Fibroblast of lung (primary cell): Measurements from ENCODE around the gene VPS54. TPM values are rescaled to one million over a fixed set of nuclear protein-coding genes. Genes with fewer than 3 reads are reported as not detected.

Source experiments
- DNase-seq, 2 donors: peaks; one replicate each; pipeline versions ENCODE4 v3.0.0 to v3.0.0-alpha.2; 2010; ENCODE audit warnings: low read depth in 2 of 2
- H2AFZ ChIP-seq: 2 replicates; pipeline ENCODE4 v1.5.1; 2012; ENCODE audit warnings: low read length, control low read depth, inconsistent platforms
- H3K27ac ChIP-seq: 2 replicates; pipeline ENCODE4 v1.5.1; 2011; ENCODE audit warnings: low read length, control low read depth; ENCODE audit not compliant: insufficient read depth
- H3K27me3 ChIP-seq: 2 replicates; pipeline ENCODE4 v1.5.1; 2011; ENCODE audit warnings: mild to moderate bottlenecking, low read length; ENCODE audit not compliant: control insufficient read depth, insufficient read depth
- H3K36me3 ChIP-seq: 2 replicates; pipeline ENCODE4 v1.5.1; 2011; ENCODE audit warnings: low read length; ENCODE audit not compliant: control insufficient read depth, insufficient read depth
- H3K4me1 ChIP-seq: 2 replicates; pipeline ENCODE4 v1.5.1; 2011; ENCODE audit warnings: low read length; ENCODE audit not compliant: control insufficient read depth, insufficient read depth; ENCODE audit errors: extremely low read depth
- H3K4me2 ChIP-seq: 2 replicates; pipeline ENCODE4 v1.5.1; 2011; ENCODE audit warnings: low read length, control low read depth; ENCODE audit not compliant: insufficient read depth; ENCODE audit errors: extremely low read depth
- H3K4me3 ChIP-seq, 4 experiments: fragments of 200-600 bp in 1 of 4; sonication (generic) in 1 of 4; replicated peaks in 1 of 4; 2 replicates each; pipeline ENCODE4 v1.5.1; 2011 to 2016; ENCODE audit warnings: low read length in 4 of 4, low read depth in 3 of 4, mild to moderate bottlenecking in 3 of 4, control low read depth in 2 of 4, inconsistent platforms in 1 of 4, mixed read lengths in 1 of 4; ENCODE audit not compliant: insufficient read depth in 1 of 4; ENCODE audit errors: control extremely low read depth in 1 of 4
- H3K79me2 ChIP-seq: 2 replicates; pipeline ENCODE4 v1.5.1; 2012; ENCODE audit warnings: mild to moderate bottlenecking, low read length, inconsistent platforms; ENCODE audit not compliant: control insufficient read depth, insufficient read depth
- H3K9ac ChIP-seq: 2 replicates; pipeline ENCODE4 v1.5.1; 2011; ENCODE audit warnings: mild to moderate bottlenecking, low read length, control low read depth; ENCODE audit not compliant: insufficient read depth
- H3K9me3 ChIP-seq: 2 replicates; pipeline ENCODE4 v1.5.1; 2012; ENCODE audit warnings: low read depth, low read length; ENCODE audit not compliant: control insufficient read depth, insufficient read depth
- H4K20me1 ChIP-seq: 2 replicates; pipeline ENCODE4 v1.5.1; 2011; ENCODE audit warnings: low read length; ENCODE audit not compliant: control insufficient read depth, insufficient read depth; ENCODE audit errors: extremely low read depth
- EZH2 ChIP-seq: IDR thresholded peaks from 2 replicates; pipeline ENCODE4 v1.5.1; 2012; ENCODE audit warnings: low read length, control low read depth, mild to moderate bottlenecking; ENCODE audit errors: missing control alignments
- polyA plus RNA-seq, 2 donors: library from polyadenylated mRNA; depleted of rRNA in 1 of 2; stranded (reverse) in 1 of 2; unstranded in 1 of 2; fragments of >200 nt; gene quantifications; 2 replicates each; pipeline ENCODE4 v1.2.1, GENCODE V29; 2011 to 2012; ENCODE audit warnings: missing spikeins in 1 of 2
- total RNA-seq: library from RNA; depleted of rRNA; stranded (reverse); fragments of >200 nt; gene quantifications from 2 replicates; pipeline ENCODE4 v1.2.1, GENCODE V29; 2014
- TF ChIP-seq, protein P1 (sequence below), 2 donors: IDR thresholded peaks in 1 of 2; conservative IDR thresholded peaks in 1 of 2; 1 replicate in 1 of 2; 2 replicates in 1 of 2; pipeline ENCODE4 v1.5.1; 2011 to 2012; ENCODE audit warnings: low read length in 2 of 2, control low read depth in 1 of 2, inconsistent platforms in 1 of 2, low read depth in 1 of 2, mild to moderate bottlenecking in 1 of 2

VPS54 gene
- total and polyA plus RNA-seq, 2 donors (not counting 1 experiment from before 2014, with no cell fraction given) = 18.4 to 29.7 TPM

GRCh38 chr2:63843791-63844190, 175.4 kb downstream of the VPS54 start:
- H3K4me3 ChIP-seq = peak overlapping the region; percentile 32 to 95 (median 80)
- H3K27me3 ChIP-seq = no peaks in the 10 kb centered on the region
- DNase-seq = no peak
- no peak overlapping the region for H2AFZ ChIP-seq
- peaks cover 2% of the 10 kb centered on the region for H3K4me1 ChIP-seq
- H3K79me2 ChIP-seq = peaks cover 65% of the 10 kb centered on the region
- H3K36me3 ChIP-seq = no peaks in the 10 kb centered on the region
- H3K4me2 ChIP-seq = peak overlapping the region; percentile 85
- H3K27ac ChIP-seq = no peak overlapping the region
- no peaks in the 10 kb centered on the region for H4K20me1 ChIP-seq
- no peak overlapping the region for H3K9ac ChIP-seq
- no peak for TF ChIP-seq EZH2
- TF ChIP-seq, protein P1, sequence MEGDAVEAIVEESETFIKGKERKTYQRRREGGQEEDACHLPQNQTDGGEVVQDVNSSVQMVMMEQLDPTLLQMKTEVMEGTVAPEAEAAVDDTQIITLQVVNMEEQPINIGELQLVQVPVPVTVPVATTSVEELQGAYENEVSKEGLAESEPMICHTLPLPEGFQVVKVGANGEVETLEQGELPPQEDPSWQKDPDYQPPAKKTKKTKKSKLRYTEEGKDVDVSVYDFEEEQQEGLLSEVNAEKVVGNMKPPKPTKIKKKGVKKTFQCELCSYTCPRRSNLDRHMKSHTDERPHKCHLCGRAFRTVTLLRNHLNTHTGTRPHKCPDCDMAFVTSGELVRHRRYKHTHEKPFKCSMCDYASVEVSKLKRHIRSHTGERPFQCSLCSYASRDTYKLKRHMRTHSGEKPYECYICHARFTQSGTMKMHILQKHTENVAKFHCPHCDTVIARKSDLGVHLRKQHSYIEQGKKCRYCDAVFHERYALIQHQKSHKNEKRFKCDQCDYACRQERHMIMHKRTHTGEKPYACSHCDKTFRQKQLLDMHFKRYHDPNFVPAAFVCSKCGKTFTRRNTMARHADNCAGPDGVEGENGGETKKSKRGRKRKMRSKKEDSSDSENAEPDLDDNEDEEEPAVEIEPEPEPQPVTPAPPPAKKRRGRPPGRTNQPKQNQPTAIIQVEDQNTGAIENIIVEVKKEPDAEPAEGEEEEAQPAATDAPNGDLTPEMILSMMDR (conservative IDR thresholded peaks at IDR 0.05 in 1 of 2, IDR thresholded peaks at IDR 0.05 in 1 of 2; ENCODE audit: low read depth in 1 of 2, low read length in 2 of 2) = no peak
- no peaks in the 10 kb centered on the region for H3K9me3 ChIP-seq

DNA sequence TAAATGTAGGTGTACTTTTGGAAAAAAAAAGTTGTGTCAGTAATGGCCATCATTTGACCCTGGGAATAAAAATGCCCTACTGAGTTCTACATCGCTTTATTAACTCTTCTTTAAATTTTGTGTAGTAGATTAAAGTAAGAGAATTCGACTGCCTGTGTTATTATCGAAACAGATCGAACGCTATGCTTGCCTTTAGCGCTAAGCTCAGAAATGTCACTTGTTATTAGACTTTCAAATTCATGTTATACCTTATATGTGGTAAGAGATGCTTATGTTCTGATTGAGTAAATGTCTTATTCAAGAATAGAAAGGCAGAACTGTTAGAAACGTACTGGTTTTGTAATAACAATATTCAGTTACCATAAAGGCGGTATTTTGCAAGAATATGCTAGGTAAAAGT, 176.1 kb downstream of the VPS54 start:
- Histone ChIP-seq H3K4me3 (peak overlapping the region; percentile 70 to 95 (median 93)), H3K9ac (peak overlapping the region; percentile 57), H3K79me2 (peaks cover 59% of the 10 kb centered on the region), H3K27me3 (no peaks in the 10 kb centered on the region), H3K9me3 (no peaks in the 10 kb centered on the region), H4K20me1 (no peaks in the 10 kb centered on the region), H3K27ac (peak overlapping the region; percentile 97), H2AFZ (no peak overlapping the region), H3K4me1 (no peaks in the 10 kb centered on the region), H3K36me3 (no peaks in the 10 kb centered on the region), H3K4me2 (peak overlapping the region; percentile 85)
- TF ChIP-seq, protein P1 (conservative IDR thresholded peaks at IDR 0.05 in 1 of 2, IDR thresholded peaks at IDR 0.05 in 1 of 2; ENCODE audit: low read depth in 1 of 2, low read length in 2 of 2) = no peak
- no peak for TF ChIP-seq EZH2
- no peak for DNase-seq

DNA sequence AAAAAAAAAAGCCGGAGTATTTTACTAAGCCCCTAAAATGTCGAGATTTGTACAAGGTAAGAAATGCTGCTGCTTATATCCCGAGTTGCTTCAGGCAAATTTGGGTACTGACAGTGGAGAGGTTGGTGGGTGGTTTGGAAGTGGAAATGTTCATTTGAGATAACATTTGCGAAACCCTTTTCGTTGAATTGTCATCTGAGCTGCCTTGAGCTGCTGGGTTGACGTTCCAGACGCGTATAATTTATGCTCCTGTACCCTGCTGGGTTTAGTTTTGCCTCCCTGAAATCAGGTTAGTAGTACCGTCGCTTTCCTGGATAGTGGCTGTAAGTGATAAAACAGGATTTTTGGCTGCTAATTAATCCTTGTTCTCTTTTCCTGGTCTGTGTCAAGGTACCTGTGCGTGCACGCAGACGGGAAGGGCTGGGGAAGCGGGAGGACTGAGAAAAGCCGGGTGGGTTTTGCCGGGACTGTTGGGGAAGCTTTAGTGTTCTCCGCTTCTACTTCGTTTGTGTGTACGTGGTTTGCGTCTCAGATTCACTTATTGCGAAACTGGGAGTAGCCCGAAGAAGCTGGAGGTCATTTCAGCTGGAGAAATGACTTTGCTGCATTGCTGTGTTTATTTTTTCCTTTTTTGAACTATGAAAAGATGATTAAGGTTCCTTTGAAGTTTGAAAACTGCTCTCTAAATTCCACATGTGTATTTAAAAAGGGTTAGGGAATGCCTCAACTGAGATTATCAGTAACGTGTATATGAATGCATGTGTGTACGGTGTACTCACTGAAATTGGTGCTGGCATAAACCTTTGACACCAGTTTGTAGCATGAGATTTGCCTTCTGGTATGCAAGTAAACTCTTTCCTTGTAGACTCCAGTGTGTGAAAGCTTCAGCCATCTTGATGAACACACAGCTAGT, 176.8 kb downstream of the VPS54 start:
- no peaks in the 10 kb centered on the region for H3K4me1 ChIP-seq
- peak overlapping the region; percentile 70 to 95 (median 93) for H3K4me3 ChIP-seq
- peak overlapping the region; percentile 94 for H3K9ac ChIP-seq
- TF ChIP-seq EZH2 = no peak
- TF ChIP-seq, protein P1 (conservative IDR thresholded peaks at IDR 0.05 in 1 of 2, IDR thresholded peaks at IDR 0.05 in 1 of 2; ENCODE audit: low read depth in 1 of 2, low read length in 2 of 2) = no peak
- peak overlapping the region; percentile 85 for H3K4me2 ChIP-seq
- peak overlapping the region; percentile 97 for H3K27ac ChIP-seq
- peak; percentile 65 to 93 for DNase-seq
- no peaks in the 10 kb centered on the region for H3K27me3 ChIP-seq
- H2AFZ ChIP-seq = peak overlapping the region; percentile 27
- no peaks in the 10 kb centered on the region for H4K20me1 ChIP-seq
- H3K36me3 ChIP-seq = no peaks in the 10 kb centered on the region
- no peaks in the 10 kb centered on the region for H3K9me3 ChIP-seq
- H3K79me2 ChIP-seq = peaks cover 52% of the 10 kb centered on the region

Other genes with a start within 250 kb of the VPS54 start
- gene UGP2, start 177.5 kb downstream of the VPS54 start, total RNA-seq = 77.8 and 81.2 TPM in 2 replicates
- 120 and 180 TPM in 2 replicates for gene UGP2, start 177.5 kb downstream of the VPS54 start, polyA plus RNA-seq
- gene PELI1, start 125.0 kb upstream of the VPS54 start, total RNA-seq = 5.9 and 7.4 TPM in 2 replicates
- gene PELI1, start 125.0 kb upstream of the VPS54 start, polyA plus RNA-seq = 3.6 and 7.7 TPM in 2 replicates